Stimulated activated CD4-positive, alpha-beta T cell treated with anti-CD3 and anti-CD28 coated beads, TNF-alpha, amount 100 ng/mL, for 48 hours (primary cell): Measurements from ENCODE around the gene TMSB4Y.
A peak's percentile ranks its signal among the peaks of the same experiment; 100 is the strongest.

ENCODE experiments used
- DNase-seq, 3 donors: peaks; one replicate each; pipeline ENCODE4 v3.0.0-alpha.2; 2020; ENCODE audit warnings: low read depth in 3 of 3

TMSB4Y gene

DNA sequence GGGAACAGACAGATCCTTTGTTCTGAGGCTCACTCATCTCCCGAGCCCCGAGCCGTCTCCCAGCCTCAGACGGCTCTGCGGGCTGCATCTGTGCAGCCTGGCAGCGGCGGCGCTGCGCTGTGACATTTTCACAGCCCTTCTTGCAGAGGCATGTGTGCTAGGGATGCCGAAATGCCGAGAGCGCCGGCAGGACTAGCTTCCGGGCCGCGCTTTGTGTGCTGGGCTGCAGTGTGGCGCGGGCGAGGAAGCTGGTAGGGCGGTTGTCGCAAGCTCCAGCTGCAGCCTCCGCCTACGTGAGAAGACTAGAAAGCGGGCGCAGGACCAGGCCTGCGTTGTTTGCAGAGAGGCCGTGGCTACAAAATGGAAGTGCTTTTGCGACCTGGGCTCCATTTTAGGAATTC lies at the start of gene TMSB4Y:
TSS of gene TMSB4Y (plus strand) at position 332 of the 401 bp plus-strand sequence.
- peak in 2 of 3 donors; percentile 18 to 61 for DNase-seq

DNA sequence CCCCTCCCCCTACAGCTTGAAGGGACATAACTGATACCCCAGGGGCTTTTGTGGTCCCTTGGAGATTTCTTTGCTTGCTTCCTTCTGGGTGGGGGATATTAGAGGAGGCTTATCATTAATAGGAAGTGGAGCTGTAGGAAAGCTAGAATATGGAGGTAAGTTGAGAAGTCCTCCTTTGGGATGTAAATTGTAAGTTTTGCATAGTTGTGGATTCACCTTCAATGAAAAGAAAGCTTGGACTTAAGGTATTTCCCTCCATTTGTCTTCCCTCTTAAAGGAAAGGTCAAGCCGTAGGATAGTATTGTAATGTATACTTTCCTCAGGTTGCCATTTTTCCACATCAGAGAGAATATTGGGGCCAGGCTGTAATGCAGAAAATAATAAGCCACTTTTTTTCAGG lies 39.5 kb upstream of the TMSB4Y start:
- no peak for DNase-seq

DNA sequence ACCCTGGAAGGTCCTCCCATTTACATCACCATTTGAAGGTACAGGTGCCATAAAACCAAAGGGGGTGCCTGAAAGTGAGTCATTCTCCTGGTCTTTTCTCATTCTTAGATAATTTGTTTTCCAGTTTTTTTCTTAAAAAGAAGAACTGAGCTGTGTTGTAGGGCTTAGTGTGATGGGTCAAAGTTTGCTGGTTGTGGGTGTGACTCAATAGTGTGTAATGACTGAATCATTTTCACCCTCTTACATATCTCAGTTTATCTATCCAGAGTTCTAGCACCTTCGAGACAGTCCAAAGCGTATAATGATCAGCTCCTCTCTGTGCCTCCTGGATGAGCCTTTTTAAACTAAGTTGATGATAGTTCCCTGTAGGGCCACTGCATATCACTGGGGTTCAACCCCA lies 32.6 kb upstream of the TMSB4Y start:
- no peak for DNase-seq

DNA sequence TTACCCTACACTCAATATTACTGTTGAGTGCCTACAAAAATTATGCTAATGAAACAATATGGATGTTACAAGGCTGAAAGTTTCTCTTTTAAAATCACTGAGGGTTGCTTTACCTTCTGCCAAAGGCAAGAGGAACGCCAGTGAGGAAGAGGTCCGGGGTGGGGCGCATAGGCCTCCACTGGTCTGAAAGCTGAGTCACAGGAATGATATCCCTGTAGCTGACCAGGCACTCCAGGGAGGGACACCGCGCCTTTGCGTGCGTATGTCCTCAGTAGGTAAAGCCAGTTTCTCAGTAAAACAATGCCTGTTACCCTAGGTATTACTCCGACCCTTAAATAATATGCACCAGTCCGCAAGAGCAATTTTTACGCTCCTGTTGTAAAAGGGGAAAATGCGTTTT lies 1.4 kb upstream of the TMSB4Y start:
- DNase-seq: no peak

- DNase-seq: no peak
Observed at GRCh38 chrY:13704121-13704930, 627 bp downstream of the TMSB4Y start.

GRCh38 chrY:13705197-13705596 lies 1.5 kb downstream of the TMSB4Y start:
- DNase-seq: no peak

GRCh38 chrY:13708038-13708437 lies 4.3 kb downstream of the TMSB4Y start:
- DNase-seq: no peak

DNA sequence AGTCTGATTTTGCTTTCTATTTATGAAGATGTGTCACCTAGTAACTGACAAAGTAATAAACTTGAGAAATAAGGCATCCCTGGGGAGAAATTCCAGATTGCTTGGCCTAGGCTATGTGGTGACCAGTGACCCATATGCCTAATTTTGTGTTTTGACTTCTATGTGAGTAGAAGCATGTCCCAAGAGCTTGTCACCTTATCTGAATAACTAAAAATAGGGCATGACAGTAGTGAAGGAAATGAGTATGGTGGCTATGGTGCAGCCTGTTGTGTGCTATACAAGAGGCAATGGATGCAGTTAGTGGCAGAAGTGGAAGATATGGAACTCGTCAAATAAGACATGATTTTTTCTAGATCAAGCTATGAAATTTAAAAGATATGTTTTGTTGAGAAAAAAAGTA lies 15.3 kb downstream of the TMSB4Y start:
- no peak for DNase-seq

DNA sequence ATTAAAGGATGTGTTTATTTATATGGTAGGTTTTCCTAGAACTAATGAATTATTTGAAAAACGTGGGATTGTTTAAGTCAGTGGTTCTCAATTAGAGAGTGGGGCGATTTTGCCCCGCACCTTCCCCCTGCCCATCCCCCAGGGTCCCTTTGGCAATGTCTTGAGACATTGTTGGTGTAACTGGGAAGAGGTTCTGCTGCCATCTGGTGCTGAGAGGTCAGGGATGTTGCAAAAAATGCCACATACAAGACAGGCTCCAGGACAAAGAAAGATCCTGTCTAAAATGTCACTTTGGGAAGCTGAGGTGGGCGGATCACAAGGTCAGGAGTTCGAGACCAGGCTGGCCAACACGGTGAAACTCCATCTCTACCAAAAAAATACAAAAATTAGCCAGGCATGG lies 25.8 kb downstream of the TMSB4Y start:
- no peak for DNase-seq

DNA sequence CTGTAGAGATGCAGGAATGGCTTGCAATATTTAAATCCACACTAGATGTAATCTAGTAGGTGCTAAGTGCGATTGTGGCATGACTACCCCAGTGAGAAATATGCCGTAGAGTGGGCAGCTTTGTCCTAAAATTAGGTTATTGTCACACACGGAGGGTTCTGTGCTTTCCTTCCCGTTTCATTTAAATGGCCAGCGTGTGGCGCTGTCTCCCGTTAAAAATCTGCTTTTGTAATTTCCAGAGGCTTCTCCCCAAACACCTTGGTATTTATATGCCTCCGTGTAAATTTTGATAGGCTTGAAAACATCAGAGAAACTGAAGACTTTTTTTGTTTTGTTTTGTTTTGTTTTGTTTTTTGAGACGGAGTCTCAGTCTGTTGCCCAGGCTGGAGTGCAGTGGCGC lies 34.9 kb downstream of the TMSB4Y start:
- no peak for DNase-seq

- DNase-seq: no peak
Observed at GRCh38 chrY:13751289-13752071, 47.8 kb downstream of the TMSB4Y start.

GRCh38 chrY:13754661-13755060 lies 51.0 kb downstream of the TMSB4Y start:
- no peak for DNase-seq
